ENCODE data around the gene MARCHF3. TPM values are rescaled to one million over a fixed set of nuclear protein-coding genes. Genes with fewer than 3 reads are reported as not detected.

The MARCHF3 gene
- total RNA-seq, 2 donors from 2014 or later = 32.5 to 33.7 TPM

- Histone ChIP-seq H3K9me3 (no peaks in the 10 kb centered on the region), H3K9ac (ENCODE audit: low read depth in 2 of 2, low read length in 2 of 2) (peak overlapping the region; percentile 61 to 68), H3K4me3 (peak overlapping the region; percentile 84), H3K36me3 (no peaks in the 10 kb centered on the region), H3K27ac (peak overlapping the region; percentile 94), H3K27me3 (no peaks in the 10 kb centered on the region), H3K4me1 (no peaks in the 10 kb centered on the region)
- no peak for TF ChIP-seq CTCF (IDR thresholded peaks at IDR 0.05)
- DNase-seq = no peak
- intact Hi-C loops (cut with DNase I) = no loop called here
Observed at GRCh38 chr5:127031147-127031862, 947 bp upstream of the MARCHF3 start.

- intact Hi-C loops (cut with DNase I) = no loop called here
- Histone ChIP-seq H3K4me1 (no peaks in the 10 kb centered on the region), H3K4me3 (peak overlapping the region; percentile 84), H3K9ac (ENCODE audit: low read depth in 2 of 2, low read length in 2 of 2) (peak overlapping the region; percentile 93 to 98), H3K27ac (peak overlapping the region; percentile 94), H3K27me3 (no peaks in the 10 kb centered on the region), H3K9me3 (no peaks in the 10 kb centered on the region), H3K36me3 (no peaks in the 10 kb centered on the region)
- TF ChIP-seq CTCF (IDR thresholded peaks at IDR 0.05) = peak; percentile 58
- DNase-seq = peak; percentile 77
Observed at GRCh38 chr5:127029581-127030258, 638 bp downstream of the MARCHF3 start.

- H3K9ac ChIP-seq (ENCODE audit: low read depth in 2 of 2, low read length in 2 of 2) = peak overlapping the region in 1 of 2 donors; percentile 93
- peak overlapping the region; percentile 94 for H3K27ac ChIP-seq
Observed at GRCh38 chr5:127028822-127029457, 1.4 kb downstream of the MARCHF3 start.

GRCh38 chr5:127027539-127027938 is 2.8 kb downstream of the MARCHF3 start:
- intact Hi-C loops (cut with DNase I) = no loop called here
- Histone ChIP-seq H3K4me3 (no peak overlapping the region), H3K27ac (no peak overlapping the region), H3K36me3 (no peaks in the 10 kb centered on the region), H3K4me1 (no peaks in the 10 kb centered on the region), H3K27me3 (no peaks in the 10 kb centered on the region), H3K9me3 (no peaks in the 10 kb centered on the region), H3K9ac (ENCODE audit: low read depth in 2 of 2, low read length in 2 of 2) (no peak overlapping the region)
- TF ChIP-seq CTCF (IDR thresholded peaks at IDR 0.05) = no peak
- DNase-seq = no peak

More at GRCh38 chr5:127028822-127029457, 1.4 kb downstream of the MARCHF3 start:
- peak; percentile 73 for DNase-seq
- no peak for TF ChIP-seq CTCF (IDR thresholded peaks at IDR 0.05)
- Histone ChIP-seq H3K4me1 (no peaks in the 10 kb centered on the region), H3K36me3 (no peaks in the 10 kb centered on the region), H3K9me3 (no peaks in the 10 kb centered on the region), H3K27me3 (no peaks in the 10 kb centered on the region), H3K4me3 (peak overlapping the region; percentile 84)
- intact Hi-C loops (cut with DNase I) = no loop called here

GRCh38 chr5:127026166-127026565 is 4.2 kb downstream of the MARCHF3 start:
- Histone ChIP-seq H3K27me3 (no peaks in the 10 kb centered on the region), H3K4me3 (no peak overlapping the region), H3K4me1 (no peaks in the 10 kb centered on the region), H3K9me3 (no peaks in the 10 kb centered on the region), H3K27ac (no peak overlapping the region), H3K36me3 (no peaks in the 10 kb centered on the region), H3K9ac (ENCODE audit: low read depth in 2 of 2, low read length in 2 of 2) (no peak overlapping the region)
- DNase-seq = no peak
- no peak for TF ChIP-seq CTCF (IDR thresholded peaks at IDR 0.05)
- intact Hi-C loops (cut with DNase I) = no loop called here
